H1 (cell line): ENCODE data around the gene PIP5K1C. TPM values are rescaled to one million over a fixed set of nuclear protein-coding genes. Genes with fewer than 3 reads are reported as not detected.

Source experiments
- CTCF ChIA-PET: fragments of 300-600 bp; sonication (Branson Sonifier 250); formaldehyde crosslinking; loops from one replicate; lab custom pipeline; 2021; ENCODE audit not compliant: partially characterized antibody; lab: Charles Lee
- POLR2A ChIA-PET: fragments of 300-600 bp; sonication (Branson Sonifier 250); formaldehyde crosslinking; loops from one replicate; lab custom pipeline; 2021; ENCODE audit warnings: inconsistent platforms; ENCODE audit not compliant: partially characterized antibody; lab: Charles Lee
- DNase-seq, 2 experiments: peaks; one replicate each; pipeline versions ENCODE4 v3.0.0 to v3.0.0-alpha.2; 2010 to 2022; ENCODE audit warnings: low spot score in 2 of 2, low read depth in 1 of 2, mixed read lengths in 1 of 2
- FAIRE-seq: peaks from 2 replicates; lab custom pipeline; 2011; peaks lifted over from hg19 to GRCh38; lab: Jason Lieb, UNC
- H2AFZ ChIP-seq: 2 replicates; pipeline ENCODE4 v1.8.1; 2012; ENCODE audit warnings: low read length, inconsistent platforms
- H2AK5ac ChIP-seq: 2 replicates; pipeline ENCODE4 v1.6.1; 2013; ENCODE audit warnings: low read depth, low read length
- H2BK120ac ChIP-seq: replicated peaks from 2 replicates; pipeline ENCODE3; 2013; ENCODE audit warnings: low read depth, low read length, inconsistent platforms
- H2BK12ac ChIP-seq: 2 replicates; pipeline ENCODE4 v1.6.1; 2013; ENCODE audit warnings: low read depth, low read length
- H2BK15ac ChIP-seq: 2 replicates; pipeline ENCODE4 v1.6.1; 2013; ENCODE audit warnings: low read length
- H2BK20ac ChIP-seq: 2 replicates; pipeline ENCODE4 v1.6.1; 2013; ENCODE audit warnings: low read length
- H2BK5ac ChIP-seq: 2 replicates; pipeline ENCODE4 v1.6.1; 2013; ENCODE audit warnings: low read depth, low read length
- H3K14ac ChIP-seq: 2 replicates; pipeline ENCODE4 v1.6.1; 2013; ENCODE audit warnings: inconsistent platforms; ENCODE audit not compliant: insufficient read length
- H3K18ac ChIP-seq: 2 replicates; pipeline ENCODE4 v1.6.1; 2013; ENCODE audit warnings: low read length; ENCODE audit errors: extremely low read depth
- H3K23ac ChIP-seq: 2 replicates; pipeline ENCODE4 v1.6.1; 2013; ENCODE audit warnings: inconsistent platforms; ENCODE audit not compliant: insufficient read length
- H3K23me2 ChIP-seq: 2 replicates; pipeline ENCODE4 v1.6.1; 2013; ENCODE audit warnings: low read depth, low read length
- H3K27ac ChIP-seq: 2 replicates; pipeline ENCODE4 v1.6.1; 2011; ENCODE audit warnings: low read depth, low read length, inconsistent platforms
- H3K27me3 ChIP-seq, 4 experiments: replicated peaks in 1 of 4; 1 replicate in 1 of 4; 2 replicates in 3 of 4; pipeline versions ENCODE4 v1.6.1 to v1.8.1; 2011 to 2013; ENCODE audit warnings: low read length in 3 of 4, mild to moderate bottlenecking in 3 of 4, inconsistent platforms in 2 of 4, mixed read lengths in 2 of 4, moderate library complexity in 1 of 4; ENCODE audit not compliant: control insufficient read depth in 3 of 4, insufficient read depth in 3 of 4; ENCODE audit errors: extremely low read depth in 1 of 4
- H3K36me3 ChIP-seq, 4 experiments: 2 replicates each; pipeline versions ENCODE4 v1.6.1 to v1.8.1; 2011 to 2013; ENCODE audit warnings: mild to moderate bottlenecking in 4 of 4, low read length in 3 of 4, moderate library complexity in 2 of 4, control low read depth in 1 of 4, inconsistent platforms in 1 of 4; ENCODE audit not compliant: insufficient read depth in 4 of 4, control insufficient read depth in 2 of 4
- H3K4ac ChIP-seq: replicated peaks from 2 replicates; pipeline ENCODE3; 2013; ENCODE audit warnings: low read length, low read depth, mixed read lengths, inconsistent platforms; ENCODE audit not compliant: insufficient read length
- H3K4me1 ChIP-seq, 4 experiments: replicated peaks in 1 of 4; 1 replicate in 1 of 4; 2 replicates in 3 of 4; pipeline versions ENCODE4 v1.6.1 to v1.8.1; 2011 to 2013; ENCODE audit warnings: low read length in 3 of 4, inconsistent platforms in 2 of 4, mixed read lengths in 1 of 4; ENCODE audit not compliant: insufficient read depth in 4 of 4, control insufficient read depth in 3 of 4
- H3K4me2 ChIP-seq, 2 experiments: 2 replicates each; pipeline versions ENCODE4 v1.6.1 to v1.8.1; 2011 to 2013; ENCODE audit warnings: low read depth in 2 of 2, low read length in 2 of 2, control low read depth in 1 of 2, inconsistent platforms in 1 of 2, mild to moderate bottlenecking in 1 of 2; ENCODE audit not compliant: insufficient read depth in 1 of 2
- H3K4me3 ChIP-seq, 4 experiments: fragments of 200-600, 300-600 bp in 1 of 4; sonication (generic), shearing (Covaris generic), sonication (Bioruptor Twin) in 1 of 4; 2 replicates each; pipeline versions ENCODE4 v1.5.1 to v1.8.1; 2011 to 2016; ENCODE audit warnings: low read length in 4 of 4, low read depth in 3 of 4, control low read depth in 2 of 4, inconsistent platforms in 2 of 4, mild to moderate bottlenecking in 2 of 4, mixed read lengths in 1 of 4, moderate library complexity in 1 of 4; ENCODE audit not compliant: insufficient read depth in 2 of 4; ENCODE audit errors: extremely low read depth in 1 of 4
- H3K56ac ChIP-seq: replicated peaks from 2 replicates; pipeline ENCODE3; 2013; ENCODE audit warnings: low read depth, mild to moderate bottlenecking, mixed read lengths, low read length, inconsistent platforms; ENCODE audit not compliant: insufficient read length
- H3K79me1 ChIP-seq: 2 replicates; pipeline ENCODE4 v1.6.1; 2013; ENCODE audit warnings: low read depth, low read length, control low read depth
- H3K79me2 ChIP-seq, 2 experiments: 2 replicates each; pipeline versions ENCODE4 v1.6.1 to v1.8.1; 2012 to 2013; ENCODE audit warnings: low read length in 2 of 2, mild to moderate bottlenecking in 2 of 2, inconsistent platforms in 1 of 2; ENCODE audit not compliant: insufficient read depth in 2 of 2, control insufficient read depth in 1 of 2
- H3K9ac ChIP-seq, 4 experiments: replicated peaks in 1 of 4; 1 replicate in 1 of 4; 2 replicates in 3 of 4; pipeline versions ENCODE4 v1.6.1 to v1.8.1; 2011 to 2013; ENCODE audit warnings: low read depth in 3 of 4, low read length in 3 of 4, control low read depth in 2 of 4, mild to moderate bottlenecking in 2 of 4, moderate library complexity in 2 of 4, inconsistent platforms in 1 of 4; ENCODE audit errors: extremely low read depth in 1 of 4
- H3K9me3 ChIP-seq, 2 experiments: 2 replicates each; pipeline versions ENCODE4 v1.6.1 to v1.8.1; 2012 to 2013; ENCODE audit warnings: mild to moderate bottlenecking in 2 of 2, moderate library complexity in 2 of 2, control low read depth in 1 of 2, inconsistent platforms in 1 of 2, low read depth in 1 of 2, low read length in 1 of 2, mixed read lengths in 1 of 2; ENCODE audit not compliant: insufficient read depth in 2 of 2
- H4K20me1 ChIP-seq, 2 experiments: replicated peaks in 1 of 2; 2 replicates each; pipeline versions ENCODE3 to v1.8.1; 2011 to 2013; ENCODE audit warnings: inconsistent platforms in 2 of 2, low read length in 2 of 2, mild to moderate bottlenecking in 1 of 2; ENCODE audit not compliant: insufficient read depth in 2 of 2, control insufficient read depth in 1 of 2
- H4K5ac ChIP-seq: 2 replicates; pipeline ENCODE4 v1.6.1; 2013; ENCODE audit warnings: low read length, low read depth, mixed read lengths, inconsistent platforms; ENCODE audit not compliant: insufficient read length
- H4K8ac ChIP-seq: 2 replicates; pipeline ENCODE4 v1.8.0; 2013; ENCODE audit warnings: mild to moderate bottlenecking, moderate library complexity, low read length, inconsistent platforms; ENCODE audit not compliant: insufficient read depth; ENCODE audit errors: extremely low read depth
- H4K91ac ChIP-seq: replicated peaks from 2 replicates; pipeline ENCODE3; 2013; ENCODE audit warnings: low read length, mixed read lengths, inconsistent platforms; ENCODE audit not compliant: insufficient read length
- CHD2 ChIP-seq: IDR thresholded peaks from 2 replicates; pipeline ENCODE4 v1.6.1; 2012; ENCODE audit warnings: low read length, improper control_type of control experiment
- CTCF ChIP-seq, 3 experiments: IDR thresholded peaks; 1 replicate in 2 of 3; 2 replicates in 1 of 3; pipeline versions ENCODE4 v1.5.1 to v1.6.1; 2011; ENCODE audit warnings: low read length in 3 of 3, mild to moderate bottlenecking in 3 of 3, inconsistent platforms in 2 of 3, low read depth in 1 of 3, moderate library complexity in 1 of 3; ENCODE audit not compliant: insufficient read depth in 1 of 3; ENCODE audit errors: control extremely low read depth in 1 of 3
- MAX ChIP-seq: IDR thresholded peaks from 2 replicates; pipeline ENCODE4 v1.6.1; 2012; ENCODE audit warnings: inconsistent platforms
- RAD21 ChIP-seq, 2 experiments: IDR thresholded peaks in 1 of 2; conservative IDR thresholded peaks in 1 of 2; 2 replicates each; pipeline ENCODE4 v1.6.1; 2011; ENCODE audit warnings: low read depth in 2 of 2, low read length in 2 of 2, improper control_type of control experiment in 1 of 2, inconsistent platforms in 1 of 2, mild to moderate bottlenecking in 1 of 2, moderate library complexity in 1 of 2
- TAF1 ChIP-seq: IDR thresholded peaks from 2 replicates; pipeline ENCODE4 v1.6.1; 2011; ENCODE audit warnings: mild to moderate bottlenecking, low read depth, low read length
- WGBS, 2 experiments: shearing (Covaris generic) in 1 of 2; methylation state at CpG; one replicate each; pipeline versions ENCODE4 v1.1.6 to v1.1.7; 2013 to 2015; ENCODE audit warnings: low lambda C conversion rate in 2 of 2, mixed read lengths in 2 of 2, inconsistent platforms in 1 of 2, low coverage in 1 of 2, missing lambda C conversion rate in 1 of 2; ENCODE audit not compliant: insufficient replicate concordance in 2 of 2, insufficient coverage in 1 of 2, insufficient read length in 1 of 2; ENCODE audit errors: extremely low coverage in 1 of 2, missing lambda C conversion rate in 1 of 2; 5-methylcytosine and 5-hydroxymethylcytosine counted together
- polyA plus RNA-seq, 7 experiments: library from polyadenylated mRNA; depleted of rRNA in 3 of 7; stranded (reverse) in 5 of 7; unstranded in 2 of 7; fragments of >200 nt in 5 of 7; fragments of 200-250 nt in 2 of 7; gene quantifications; 1 replicate in 5 of 7; 2 replicates in 1 of 7; 4 replicates in 1 of 7; pipeline versions ENCODE4 v1.2.1 to v1.2.3, GENCODE V29; 2011 to 2013; ENCODE audit warnings: missing spikeins in 2 of 7, mixed read lengths in 2 of 7
- total RNA-seq: library from RNA; stranded (reverse); fragmentation: NEBNext Ultra II Directional; extraction: Animal tissue kit (Norgen Biotek cat#: 25700); gene quantifications from 2 replicates; pipeline ENCODE4 v1.2.1, GENCODE V29; 2021

PIP5K1C gene
- total and polyA plus RNA-seq, 2 of the 8 experiments (the other 6 are each of a cell fraction or from before 2014, with no cell fraction given) = 10.6 to 32.9 TPM

- Histone ChIP-seq H4K8ac (no peak overlapping the region), H3K27ac (no peak overlapping the region), H3K18ac (no peak overlapping the region), H2BK20ac (no peak overlapping the region), H2AFZ (no peak overlapping the region), H3K23ac (no peak overlapping the region), H2BK5ac (no peak overlapping the region), H3K79me2 (no peaks in the 10 kb centered on the region), H3K4me3 (no peak overlapping the region), H3K9me3 (peaks cover 4 to 9% of the 10 kb centered on the region in 2 experiments; a peak in 3 of 4 replicates), H3K79me1 (no peaks in the 10 kb centered on the region; the same call in 1 of the 2 replicates), H3K14ac (no peak overlapping the region), H3K4ac (no peak overlapping the region), H4K5ac (no peak overlapping the region), H2BK120ac (no peak overlapping the region), H2AK5ac (no peak overlapping the region; the same call in 1 of the 2 replicates), H3K27me3 (peaks cover 0 to 2% (median 0%) of the 10 kb centered on the region in 4 experiments; a peak in 2 of 7 replicates), H2BK12ac (no peak overlapping the region; the same call in 1 of the 2 replicates), H4K20me1 (peaks cover 0 to 2% of the 10 kb centered on the region in 2 experiments), H3K4me1 (no peaks in the 10 kb centered on the region), H2BK15ac (no peak overlapping the region), H3K36me3 (no peaks in the 10 kb centered on the region), H4K91ac (no peak overlapping the region), H3K4me2 (no peak overlapping the region), H3K9ac (no peak overlapping the region), H3K56ac (no peak overlapping the region), H3K23me2 (no peaks in the 10 kb centered on the region)
- WGBS, 2 experiments = 48% methylated on average over 11 of the region's 11 CpGs; no CpG with 5 or more reads in 1 of the 2 experiments
- ChIA-PET CTCF (interaction anchor here (0.9 to 3.9 kb wide), 14 partner anchors 9 to 99 kb away, joined by 3 to 29 read pairs (median 4); no protein-coding TSS in a partner anchor), POLR2A (interaction anchor here (0.9 to 1.6 kb wide), 3 partner anchors 12 to 108 kb away, joined by 3 to 6 read pairs (median 3); partner anchors contain the start of gene PIP5K1C)
- DNase-seq (peak in 1 of 2 experiments; percentile 63), FAIRE-seq (no peak)
- peak; percentile 32; the same call in 1 of the 2 replicates for TF ChIP-seq MAX
- TF ChIP-seq RAD21 (IDR thresholded peaks at IDR 0.05 in 1 of 2, conservative IDR thresholded peaks at IDR 0.05 in 1 of 2; ENCODE audit: low read depth in 2 of 2, low read length in 2 of 2) = peak; percentile 50 to 66
- no peak for TF ChIP-seq TAF1
- peak; percentile 73 to 77 (median 75) for TF ChIP-seq CTCF (IDR thresholded peaks at IDR 0.05; ENCODE audit: control extremely low read depth in 1 of 3, insufficient read depth in 1 of 3, low read depth in 1 of 3, low read length in 3 of 3)
- no peak for TF ChIP-seq CHD2
These were observed 107.1 kb downstream of the PIP5K1C start for GRCh38 chr19:3593156-3593555.
